Endothelial cell of umbilical vein (primary cell): ENCODE data around the gene NLRP6.
A peak's percentile ranks its signal among the peaks of the same experiment; 100 is the strongest.

Experiments
- CTCF ChIP-seq, 2 donors: IDR thresholded peaks; 1 replicate in 1 of 2; 2 replicates in 1 of 2; pipeline ENCODE4 v1.5.1; 2011; ENCODE audit warnings: low read length in 2 of 2, mild to moderate bottlenecking in 2 of 2, moderate library complexity in 2 of 2, control low read depth in 1 of 2, inconsistent platforms in 1 of 2, low read depth in 1 of 2; ENCODE audit not compliant: insufficient read depth in 1 of 2; ENCODE audit errors: extremely low read depth in 1 of 2
- EZH2 ChIP-seq: IDR thresholded peaks from 2 replicates; pipeline ENCODE4 v1.6.1; 2012; ENCODE audit warnings: borderline replicate concordance, low read depth, mild to moderate bottlenecking, moderate library complexity, low read length, inconsistent platforms; ENCODE audit not compliant: severe bottlenecking
- JUN ChIP-seq: IDR thresholded peaks from 2 replicates; pipeline ENCODE4 v1.6.1; 2011; ENCODE audit warnings: borderline replicate concordance, low read depth; ENCODE audit not compliant: insufficient read length, insufficient read depth
- MAX ChIP-seq: IDR thresholded peaks from 2 replicates; pipeline ENCODE4 v1.6.1; 2011; ENCODE audit not compliant: insufficient read depth, insufficient read length
- MYC ChIP-seq: IDR thresholded peaks from one replicate; pipeline ENCODE4 v1.6.1; 2011; ENCODE audit warnings: mild to moderate bottlenecking, low read depth, low read length
- POLR2A ChIP-seq: IDR thresholded peaks from 2 replicates; pipeline ENCODE4 v1.6.1; 2012; ENCODE audit warnings: low read depth, mild to moderate bottlenecking, control low read depth, low read length
- POLR2AphosphoS5 ChIP-seq: IDR thresholded peaks from 2 replicates; pipeline ENCODE4 v1.6.1; 2012; ENCODE audit warnings: low read depth, mild to moderate bottlenecking, control low read depth, low read length, moderate library complexity; ENCODE audit not compliant: insufficient read depth

- no peak for TF ChIP-seq CTCF (IDR thresholded peaks at IDR 0.05; ENCODE audit: extremely low read depth in 1 of 2, insufficient read depth in 1 of 2, low read depth in 1 of 2, low read length in 2 of 2)
- TF ChIP-seq POLR2A = peak; percentile 83
- no peak for TF ChIP-seq JUN
- no peak for TF ChIP-seq EZH2
- peak; percentile 82 for TF ChIP-seq POLR2AphosphoS5
- no peak for TF ChIP-seq MAX
- TF ChIP-seq MYC = no peak
Measured at GRCh38 chr11:236774-237767, 41.1 kb upstream of the NLRP6 start, which contains the start of gene PSMD13.
